ENCODE measurements around the gene TAOK2.

TAOK2 gene

GRCh38 chr16:29963021-29963743, 10.5 kb upstream of the TAOK2 start:
- DNase-seq, result no peak

GRCh38 chr16:29968205-29968604, 5.5 kb upstream of the TAOK2 start:
- DNase-seq, result no peak

GRCh38 chr16:29971304-29971703, 2.4 kb upstream of the TAOK2 start:
- no peak for DNase-seq

GRCh38 chr16:29972500-29972899, 1.2 kb upstream of the TAOK2 start:
- DNase-seq, result no peak

GRCh38 chr16:29972992-29973383, 680 bp upstream of the TAOK2 start:
- DNase-seq, result no peak

- DNase-seq, result peak; percentile 33
Observed at GRCh38 chr16:29974291-29975133, 844 bp downstream of the TAOK2 start.

- DNase-seq, result no peak
Observed at GRCh38 chr16:29975134-29975538, 1.5 kb downstream of the TAOK2 start.

GRCh38 chr16:29975811-29976511, 2.3 kb downstream of the TAOK2 start:
- no peak for DNase-seq

- DNase-seq, result no peak
Observed at GRCh38 chr16:29977063-29977825, 3.6 kb downstream of the TAOK2 start.

- no peak for DNase-seq
Observed at GRCh38 chr16:29978081-29978480, 4.4 kb downstream of the TAOK2 start.

- DNase-seq, result no peak
Observed at GRCh38 chr16:29978564-29979270, 5.0 kb downstream of the TAOK2 start.

GRCh38 chr16:29982560-29983419, 9.1 kb downstream of the TAOK2 start:
- no peak for DNase-seq

- no peak for DNase-seq
Observed at GRCh38 chr16:29983420-29984136, 9.9 kb downstream of the TAOK2 start.

- no peak for DNase-seq
Observed at GRCh38 chr16:29984137-29984763, 10.6 kb downstream of the TAOK2 start.

GRCh38 chr16:29984764-29985147, 11.1 kb downstream of the TAOK2 start:
- no peak for DNase-seq

- no peak for DNase-seq
Observed at GRCh38 chr16:29985271-29985811, 11.7 kb downstream of the TAOK2 start.

GRCh38 chr16:29986231-29986630, 12.6 kb downstream of the TAOK2 start:
- no peak for DNase-seq

- DNase-seq, result no peak
Observed at GRCh38 chr16:29986931-29987330, 13.3 kb downstream of the TAOK2 start.

GRCh38 chr16:29987371-29988085, 13.9 kb downstream of the TAOK2 start:
- DNase-seq, result no peak
